GM21529 (cell line): Measurements from ENCODE around the gene MCU.
"Not testable (repeated sequence)": the region's sequence is repeated elsewhere in the genome, so short reads cannot be mapped to it uniquely, and the experiment has no call there.

Source experiments
- ATAC-seq: cut with Tn5 transposase; IDR thresholded peaks from one replicate; pipeline ENCODE4 v1.9.1; 2021; ENCODE audit not compliant: unreplicated experiment

MCU gene

GRCh38 chr10:72888151-72888638 is 196.3 kb downstream of the MCU start:
- ATAC-seq: no peak

DNA sequence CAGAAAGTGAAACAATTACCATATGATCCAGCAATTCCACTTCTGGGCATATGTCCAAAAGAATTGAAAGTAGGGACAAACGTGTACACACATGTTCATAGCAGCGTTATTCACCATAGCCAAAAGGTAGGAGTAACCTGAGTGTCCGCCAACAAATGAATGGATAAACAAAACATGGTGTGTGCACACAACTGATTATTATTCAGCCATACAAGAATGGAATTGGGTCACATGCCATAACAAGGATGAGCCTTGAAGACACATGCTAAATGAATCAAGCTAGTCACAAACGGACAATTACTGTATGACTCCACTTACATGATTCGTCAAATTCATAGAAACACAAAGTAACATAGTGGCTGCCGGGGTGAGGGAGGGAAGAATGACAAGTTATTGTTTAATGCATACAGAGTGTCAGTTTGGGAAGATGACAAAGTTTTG is 197.5 kb downstream of the MCU start:
- ATAC-seq: no peak

- ATAC-seq: no peak
Observed at GRCh38 chr10:72890086-72890485, 198.1 kb downstream of the MCU start.

GRCh38 chr10:72893136-72893798 is 201.3 kb downstream of the MCU start, which contains the start of gene OIT3:
Gene OIT3 (plus strand): TSS chr10:72893739. CDS start chr10:72893799, 60 bp downstream.
- ATAC-seq: no peak

DNA sequence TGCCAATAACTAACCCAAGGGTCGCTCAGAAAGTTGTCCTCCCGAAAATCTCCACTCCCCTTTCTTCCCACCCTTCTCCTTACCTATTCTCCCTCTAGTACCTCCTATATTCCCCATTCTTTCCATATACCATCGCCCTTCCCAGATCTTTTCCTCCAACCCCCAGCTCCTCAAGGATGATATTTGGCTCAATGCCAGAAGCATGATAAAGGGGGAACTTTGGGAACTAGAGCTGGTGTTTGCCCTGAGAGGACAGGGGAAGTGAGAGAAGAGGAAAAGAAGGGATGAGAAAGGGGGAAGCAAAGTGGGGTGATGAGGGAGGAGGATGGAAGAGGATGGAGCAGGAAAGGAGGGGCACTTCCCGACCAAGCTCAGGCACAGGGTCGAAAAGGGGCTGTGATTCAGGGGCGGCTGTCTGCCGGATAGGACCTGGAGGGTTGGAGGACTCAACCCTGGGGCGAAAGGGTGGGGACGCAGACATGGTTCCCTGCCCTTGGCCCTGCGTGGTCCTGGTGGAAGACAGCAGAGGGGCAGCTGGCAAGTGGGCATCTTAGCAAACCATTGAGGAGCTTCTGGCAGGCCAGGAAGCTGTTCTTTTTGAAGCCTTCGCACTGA is 203.4 kb downstream of the MCU start:
- no peak for ATAC-seq

DNA sequence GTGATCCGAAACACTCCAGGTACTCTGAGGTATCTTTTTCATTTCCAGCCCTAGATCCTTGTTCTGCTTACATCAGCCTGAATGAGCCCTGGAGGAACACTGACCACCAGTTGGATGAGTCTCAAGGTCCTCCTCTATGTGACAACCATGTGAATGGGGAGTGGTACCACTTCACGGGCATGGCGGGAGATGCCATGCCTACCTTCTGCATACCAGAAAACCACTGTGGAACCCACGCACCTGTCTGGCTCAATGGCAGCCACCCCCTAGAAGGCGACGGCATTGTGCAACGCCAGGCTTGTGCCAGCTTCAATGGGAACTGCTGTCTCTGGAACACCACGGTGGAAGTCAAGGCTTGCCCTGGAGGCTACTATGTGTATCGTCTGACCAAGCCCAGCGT is 206.7 kb downstream of the MCU start:
- ATAC-seq: no peak

- ATAC-seq: no peak
Observed at GRCh38 chr10:72899545-72899944, 207.6 kb downstream of the MCU start.

- ATAC-seq: not testable (repeated sequence)
Observed at GRCh38 chr10:72903941-72904446, 212.1 kb downstream of the MCU start.

- peak; percentile 49 for ATAC-seq
Observed at GRCh38 chr10:72904806-72905205, 212.9 kb downstream of the MCU start.

DNA sequence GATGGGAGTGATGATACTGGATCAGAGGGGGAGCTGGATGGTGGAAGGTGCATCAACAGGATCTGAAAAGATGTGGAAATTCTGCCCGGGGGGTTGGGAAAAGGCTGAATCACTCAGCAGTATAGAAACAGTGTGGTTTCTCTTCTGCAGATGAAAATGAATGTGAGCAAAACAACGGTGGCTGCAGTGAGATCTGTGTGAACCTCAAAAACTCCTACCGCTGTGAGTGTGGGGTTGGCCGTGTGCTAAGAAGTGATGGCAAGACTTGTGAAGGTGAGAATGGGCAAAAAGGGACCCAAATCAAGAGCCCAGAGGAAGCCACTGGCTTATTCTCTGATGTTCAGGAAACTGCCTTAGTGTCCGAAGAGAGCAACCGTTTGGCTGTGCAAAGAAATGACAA is 214.5 kb downstream of the MCU start:
- no peak for ATAC-seq

- no peak for ATAC-seq
Observed at GRCh38 chr10:72910705-72911104, 218.8 kb downstream of the MCU start.

GRCh38 chr10:72911758-72912157 is 219.8 kb downstream of the MCU start:
- no peak for ATAC-seq

DNA sequence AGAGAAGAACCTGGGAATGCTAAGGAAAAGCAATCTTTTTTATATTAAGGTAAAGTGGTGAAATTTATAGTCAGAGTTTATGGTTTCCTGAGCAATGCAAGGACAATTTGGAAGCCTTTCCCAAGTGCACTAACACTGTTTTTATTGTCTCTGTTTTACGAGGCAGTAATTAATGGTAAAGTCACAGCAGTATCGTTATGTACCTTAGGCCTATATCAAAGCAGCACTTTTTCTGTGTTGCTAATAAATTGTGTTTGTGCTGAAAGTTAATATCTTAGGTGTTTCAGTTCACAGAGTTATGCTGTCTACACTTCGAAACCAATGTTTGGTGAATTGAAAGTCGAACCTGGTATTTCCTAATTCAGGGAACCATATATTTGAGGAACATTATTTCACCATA is 220.8 kb downstream of the MCU start:
- no peak for ATAC-seq

DNA sequence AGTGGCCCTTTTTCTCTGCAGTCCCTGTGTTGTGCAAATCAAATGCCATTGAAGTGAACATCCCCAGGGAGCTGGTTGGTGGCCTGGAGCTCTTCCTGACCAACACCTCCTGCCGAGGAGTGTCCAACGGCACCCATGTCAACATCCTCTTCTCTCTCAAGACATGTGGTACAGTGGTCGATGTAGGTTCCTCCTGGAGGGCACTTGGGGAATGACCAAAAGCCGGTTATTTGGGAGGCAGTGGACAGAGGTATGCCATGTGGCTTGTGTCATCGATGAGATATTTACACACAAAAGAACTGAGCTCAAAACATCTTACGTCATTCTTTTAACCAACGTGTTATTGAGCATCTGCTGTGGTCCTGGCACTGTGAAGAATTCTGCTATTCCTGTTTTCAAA is 221.3 kb downstream of the MCU start:
- ATAC-seq: no peak

DNA sequence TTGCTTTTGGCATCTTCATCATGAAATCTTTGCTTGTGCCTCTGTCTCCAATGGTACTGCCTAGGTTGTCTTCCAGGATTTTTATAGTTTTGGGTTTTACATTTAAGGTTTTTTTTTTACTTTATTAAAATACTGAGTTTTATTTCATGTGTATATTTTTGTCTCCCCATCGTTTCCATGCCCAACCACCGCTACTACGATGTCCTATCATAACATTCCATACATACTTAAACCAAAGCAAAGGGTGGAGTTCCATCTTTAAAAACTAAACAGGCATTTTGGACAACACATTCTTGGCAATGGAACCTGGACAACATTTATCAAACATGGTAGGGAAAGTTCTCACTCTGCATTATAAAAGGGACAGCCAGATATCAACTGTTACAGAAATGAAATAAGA is 225.3 kb downstream of the MCU start:
- not testable (repeated sequence) for ATAC-seq

DNA sequence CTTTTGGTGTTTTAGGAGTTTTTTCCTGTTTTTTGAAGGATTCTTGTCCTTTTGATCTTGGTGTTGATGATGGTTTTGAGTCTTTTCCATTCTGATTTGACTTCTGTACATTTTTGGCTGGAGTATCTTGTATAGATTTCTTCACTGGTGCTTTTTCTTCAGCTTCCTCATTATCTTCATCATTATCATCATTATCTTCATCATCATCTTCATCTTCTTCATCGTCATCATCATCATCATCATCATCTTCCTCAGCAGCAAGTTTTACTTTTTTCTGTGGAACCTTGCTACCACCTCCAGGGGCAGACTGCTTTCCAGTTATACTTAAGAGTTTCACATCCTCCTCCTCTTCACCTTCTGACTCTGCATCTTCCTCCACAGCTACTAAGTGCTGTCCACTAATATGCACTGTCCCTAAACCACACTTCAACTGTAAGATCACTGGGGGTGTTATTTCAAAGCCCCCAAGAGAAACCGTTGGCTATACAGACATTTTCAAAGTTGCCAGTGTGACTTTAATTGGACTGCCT is 225.9 kb downstream of the MCU start:
- not testable (repeated sequence) for ATAC-seq

- ATAC-seq: no peak
Observed at GRCh38 chr10:72918352-72918751, 226.4 kb downstream of the MCU start.

- ATAC-seq: not testable (repeated sequence)
Observed at GRCh38 chr10:72921147-72921683, 229.3 kb downstream of the MCU start.

- no peak for ATAC-seq
Observed at GRCh38 chr10:72924351-72924750, 232.4 kb downstream of the MCU start.

GRCh38 chr10:72925951-72926465 is 234.1 kb downstream of the MCU start:
- no peak for ATAC-seq

- no peak for ATAC-seq
Observed at GRCh38 chr10:72927485-72927884, 235.5 kb downstream of the MCU start.

DNA sequence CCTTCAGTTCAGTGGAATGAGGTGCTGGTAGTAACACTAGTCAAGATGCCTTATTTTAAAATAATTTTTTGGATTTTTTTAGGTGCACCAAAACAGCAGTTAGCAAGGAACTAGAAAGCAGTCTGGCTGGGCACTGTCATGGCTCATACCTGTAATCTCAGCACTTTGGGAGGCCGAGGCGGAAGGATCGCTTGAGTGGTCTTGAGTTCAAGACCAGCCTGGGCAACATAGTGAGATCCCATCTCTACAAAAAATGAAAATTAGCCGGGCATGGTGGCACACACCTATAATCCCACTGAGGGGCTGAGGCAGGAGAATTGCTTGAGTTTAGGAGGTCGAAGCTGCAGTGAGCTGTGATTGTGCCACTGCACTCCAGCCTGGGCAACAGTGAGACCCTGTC is 236.9 kb downstream of the MCU start:
- no peak for ATAC-seq
